H1 (cell line): ENCODE measurements around the gene GNAI1. TPM values are rescaled to one million over a fixed set of nuclear protein-coding genes. Genes with fewer than 3 reads are reported as not detected.

Source experiments
- CTCF ChIA-PET: fragments of 300-600 bp; sonication (Branson Sonifier 250); formaldehyde crosslinking; loops from one replicate; lab custom pipeline; 2021; ENCODE audit not compliant: partially characterized antibody; lab: Charles Lee
- POLR2A ChIA-PET: fragments of 300-600 bp; sonication (Branson Sonifier 250); formaldehyde crosslinking; loops from one replicate; lab custom pipeline; 2021; ENCODE audit warnings: inconsistent platforms; ENCODE audit not compliant: partially characterized antibody; lab: Charles Lee
- DNase-seq, 2 experiments: peaks; one replicate each; pipeline versions ENCODE4 v3.0.0 to v3.0.0-alpha.2; 2010 to 2022; ENCODE audit warnings: low spot score in 2 of 2, low read depth in 1 of 2, mixed read lengths in 1 of 2
- FAIRE-seq: peaks from 2 replicates; lab custom pipeline; 2011; peaks lifted over from hg19 to GRCh38; lab: Jason Lieb, UNC
- H2AFZ ChIP-seq: 2 replicates; pipeline ENCODE4 v1.8.1; 2012; ENCODE audit warnings: low read length, inconsistent platforms
- H2AK5ac ChIP-seq: 2 replicates; pipeline ENCODE4 v1.6.1; 2013; ENCODE audit warnings: low read depth, low read length
- H2BK120ac ChIP-seq: replicated peaks from 2 replicates; pipeline ENCODE3; 2013; ENCODE audit warnings: low read depth, low read length, inconsistent platforms
- H2BK12ac ChIP-seq: 2 replicates; pipeline ENCODE4 v1.6.1; 2013; ENCODE audit warnings: low read depth, low read length
- H2BK15ac ChIP-seq: 2 replicates; pipeline ENCODE4 v1.6.1; 2013; ENCODE audit warnings: low read length
- H2BK20ac ChIP-seq: 2 replicates; pipeline ENCODE4 v1.6.1; 2013; ENCODE audit warnings: low read length
- H2BK5ac ChIP-seq: 2 replicates; pipeline ENCODE4 v1.6.1; 2013; ENCODE audit warnings: low read depth, low read length
- H3K14ac ChIP-seq: 2 replicates; pipeline ENCODE4 v1.6.1; 2013; ENCODE audit warnings: inconsistent platforms; ENCODE audit not compliant: insufficient read length
- H3K18ac ChIP-seq: 2 replicates; pipeline ENCODE4 v1.6.1; 2013; ENCODE audit warnings: low read length; ENCODE audit errors: extremely low read depth
- H3K23ac ChIP-seq: 2 replicates; pipeline ENCODE4 v1.6.1; 2013; ENCODE audit warnings: inconsistent platforms; ENCODE audit not compliant: insufficient read length
- H3K23me2 ChIP-seq: 2 replicates; pipeline ENCODE4 v1.6.1; 2013; ENCODE audit warnings: low read depth, low read length
- H3K27ac ChIP-seq: 2 replicates; pipeline ENCODE4 v1.6.1; 2011; ENCODE audit warnings: low read depth, low read length, inconsistent platforms
- H3K27me3 ChIP-seq, 4 experiments: replicated peaks in 1 of 4; 1 replicate in 1 of 4; 2 replicates in 3 of 4; pipeline versions ENCODE4 v1.6.1 to v1.8.1; 2011 to 2013; ENCODE audit warnings: low read length in 3 of 4, mild to moderate bottlenecking in 3 of 4, inconsistent platforms in 2 of 4, mixed read lengths in 2 of 4, moderate library complexity in 1 of 4; ENCODE audit not compliant: control insufficient read depth in 3 of 4, insufficient read depth in 3 of 4; ENCODE audit errors: extremely low read depth in 1 of 4
- H3K36me3 ChIP-seq, 4 experiments: 2 replicates each; pipeline versions ENCODE4 v1.6.1 to v1.8.1; 2011 to 2013; ENCODE audit warnings: mild to moderate bottlenecking in 4 of 4, low read length in 3 of 4, moderate library complexity in 2 of 4, control low read depth in 1 of 4, inconsistent platforms in 1 of 4; ENCODE audit not compliant: insufficient read depth in 4 of 4, control insufficient read depth in 2 of 4
- H3K4ac ChIP-seq: replicated peaks from 2 replicates; pipeline ENCODE3; 2013; ENCODE audit warnings: low read length, low read depth, mixed read lengths, inconsistent platforms; ENCODE audit not compliant: insufficient read length
- H3K4me1 ChIP-seq, 4 experiments: replicated peaks in 1 of 4; 1 replicate in 1 of 4; 2 replicates in 3 of 4; pipeline versions ENCODE4 v1.6.1 to v1.8.1; 2011 to 2013; ENCODE audit warnings: low read length in 3 of 4, inconsistent platforms in 2 of 4, mixed read lengths in 1 of 4; ENCODE audit not compliant: insufficient read depth in 4 of 4, control insufficient read depth in 3 of 4
- H3K4me2 ChIP-seq, 2 experiments: 2 replicates each; pipeline versions ENCODE4 v1.6.1 to v1.8.1; 2011 to 2013; ENCODE audit warnings: low read depth in 2 of 2, low read length in 2 of 2, control low read depth in 1 of 2, inconsistent platforms in 1 of 2, mild to moderate bottlenecking in 1 of 2; ENCODE audit not compliant: insufficient read depth in 1 of 2
- H3K4me3 ChIP-seq, 4 experiments: fragments of 200-600, 300-600 bp in 1 of 4; sonication (generic), shearing (Covaris generic), sonication (Bioruptor Twin) in 1 of 4; 2 replicates each; pipeline versions ENCODE4 v1.5.1 to v1.8.1; 2011 to 2016; ENCODE audit warnings: low read length in 4 of 4, low read depth in 3 of 4, control low read depth in 2 of 4, inconsistent platforms in 2 of 4, mild to moderate bottlenecking in 2 of 4, mixed read lengths in 1 of 4, moderate library complexity in 1 of 4; ENCODE audit not compliant: insufficient read depth in 2 of 4; ENCODE audit errors: extremely low read depth in 1 of 4
- H3K56ac ChIP-seq: replicated peaks from 2 replicates; pipeline ENCODE3; 2013; ENCODE audit warnings: low read depth, mild to moderate bottlenecking, mixed read lengths, low read length, inconsistent platforms; ENCODE audit not compliant: insufficient read length
- H3K79me1 ChIP-seq: 2 replicates; pipeline ENCODE4 v1.6.1; 2013; ENCODE audit warnings: low read depth, low read length, control low read depth
- H3K79me2 ChIP-seq, 2 experiments: 2 replicates each; pipeline versions ENCODE4 v1.6.1 to v1.8.1; 2012 to 2013; ENCODE audit warnings: low read length in 2 of 2, mild to moderate bottlenecking in 2 of 2, inconsistent platforms in 1 of 2; ENCODE audit not compliant: insufficient read depth in 2 of 2, control insufficient read depth in 1 of 2
- H3K9ac ChIP-seq, 4 experiments: replicated peaks in 1 of 4; 1 replicate in 1 of 4; 2 replicates in 3 of 4; pipeline versions ENCODE4 v1.6.1 to v1.8.1; 2011 to 2013; ENCODE audit warnings: low read depth in 3 of 4, low read length in 3 of 4, control low read depth in 2 of 4, mild to moderate bottlenecking in 2 of 4, moderate library complexity in 2 of 4, inconsistent platforms in 1 of 4; ENCODE audit errors: extremely low read depth in 1 of 4
- H3K9me3 ChIP-seq, 2 experiments: 2 replicates each; pipeline versions ENCODE4 v1.6.1 to v1.8.1; 2012 to 2013; ENCODE audit warnings: mild to moderate bottlenecking in 2 of 2, moderate library complexity in 2 of 2, control low read depth in 1 of 2, inconsistent platforms in 1 of 2, low read depth in 1 of 2, low read length in 1 of 2, mixed read lengths in 1 of 2; ENCODE audit not compliant: insufficient read depth in 2 of 2
- H4K20me1 ChIP-seq, 2 experiments: replicated peaks in 1 of 2; 2 replicates each; pipeline versions ENCODE3 to v1.8.1; 2011 to 2013; ENCODE audit warnings: inconsistent platforms in 2 of 2, low read length in 2 of 2, mild to moderate bottlenecking in 1 of 2; ENCODE audit not compliant: insufficient read depth in 2 of 2, control insufficient read depth in 1 of 2
- H4K5ac ChIP-seq: 2 replicates; pipeline ENCODE4 v1.6.1; 2013; ENCODE audit warnings: low read length, low read depth, mixed read lengths, inconsistent platforms; ENCODE audit not compliant: insufficient read length
- H4K8ac ChIP-seq: 2 replicates; pipeline ENCODE4 v1.8.0; 2013; ENCODE audit warnings: mild to moderate bottlenecking, moderate library complexity, low read length, inconsistent platforms; ENCODE audit not compliant: insufficient read depth; ENCODE audit errors: extremely low read depth
- H4K91ac ChIP-seq: replicated peaks from 2 replicates; pipeline ENCODE3; 2013; ENCODE audit warnings: low read length, mixed read lengths, inconsistent platforms; ENCODE audit not compliant: insufficient read length
- CBX8 ChIP-seq: fragments of 300-800, 300-1000 bp; sonication (generic); IDR thresholded peaks from 2 replicates; pipeline ENCODE4 v1.7.1; 2016; ENCODE audit warnings: low read depth, low read length, borderline replicate concordance
- GTF2F1 ChIP-seq: IDR thresholded peaks from 2 replicates; pipeline ENCODE4 v1.6.1; 2012; ENCODE audit warnings: low read depth, low read length, improper control_type of control experiment, borderline replicate concordance
- HDAC2 ChIP-seq, 2 experiments: fragments of 300-600 bp in 1 of 2; sonication (generic) in 1 of 2; IDR thresholded peaks; 2 replicates each; pipeline ENCODE4 v1.6.1; 2011 to 2012; ENCODE audit warnings: low read depth in 2 of 2, low read length in 2 of 2, mild to moderate bottlenecking in 2 of 2, moderate library complexity in 2 of 2, borderline replicate concordance in 1 of 2, inconsistent platforms in 1 of 2
- KDM1A ChIP-seq: fragments of 200-600, 300-600 bp; sonication (generic); IDR thresholded peaks from 2 replicates; pipeline ENCODE4 v1.7.1; 2016; ENCODE audit warnings: mild to moderate bottlenecking, low read length, borderline replicate concordance
- SAP30 ChIP-seq: fragments of 300-600 bp; sonication (generic); IDR thresholded peaks from 2 replicates; pipeline ENCODE4 v1.7.1; 2012; ENCODE audit warnings: low read length, moderate library complexity, mild to moderate bottlenecking, inconsistent platforms; ENCODE audit not compliant: insufficient read depth, insufficient replicate concordance
- SRF ChIP-seq: IDR thresholded peaks from 2 replicates; pipeline ENCODE4 v1.6.1; 2011; ENCODE audit warnings: mild to moderate bottlenecking, low read depth, low read length, moderate library complexity
- WGBS, 2 experiments: shearing (Covaris generic) in 1 of 2; methylation state at CpG; one replicate each; pipeline versions ENCODE4 v1.1.6 to v1.1.7; 2013 to 2015; ENCODE audit warnings: low lambda C conversion rate in 2 of 2, mixed read lengths in 2 of 2, inconsistent platforms in 1 of 2, low coverage in 1 of 2, missing lambda C conversion rate in 1 of 2; ENCODE audit not compliant: insufficient replicate concordance in 2 of 2, insufficient coverage in 1 of 2, insufficient read length in 1 of 2; ENCODE audit errors: extremely low coverage in 1 of 2, missing lambda C conversion rate in 1 of 2; 5-methylcytosine and 5-hydroxymethylcytosine counted together
- polyA plus RNA-seq, 7 experiments: library from polyadenylated mRNA; depleted of rRNA in 3 of 7; stranded (reverse) in 5 of 7; unstranded in 2 of 7; fragments of >200 nt in 5 of 7; fragments of 200-250 nt in 2 of 7; gene quantifications; 1 replicate in 5 of 7; 2 replicates in 1 of 7; 4 replicates in 1 of 7; pipeline versions ENCODE4 v1.2.1 to v1.2.3, GENCODE V29; 2011 to 2013; ENCODE audit warnings: missing spikeins in 2 of 7, mixed read lengths in 2 of 7
- total RNA-seq: library from RNA; stranded (reverse); fragmentation: NEBNext Ultra II Directional; extraction: Animal tissue kit (Norgen Biotek cat#: 25700); gene quantifications from 2 replicates; pipeline ENCODE4 v1.2.1, GENCODE V29; 2021

The GNAI1 gene
- total and polyA plus RNA-seq, 2 of the 8 experiments (the other 6 are each of a cell fraction or from before 2014, with no cell fraction given), result 8.0 to 29.5 TPM

- no peaks in the 10 kb centered on the region for H3K23me2 ChIP-seq
- no peaks in the 10 kb centered on the region for H3K79me2 ChIP-seq
- no peaks in the 10 kb centered on the region for H3K36me3 ChIP-seq
- H2BK12ac ChIP-seq, result no peak overlapping the region
- FAIRE-seq (no peak), DNase-seq (no peak)
- no peak overlapping the region for H3K23ac ChIP-seq
- H2BK5ac ChIP-seq, result no peak overlapping the region
- H2AK5ac ChIP-seq, result no peak overlapping the region
- H3K79me1 ChIP-seq, result no peaks in the 10 kb centered on the region
- H4K8ac ChIP-seq, result no peak overlapping the region
- H4K20me1 ChIP-seq, result no peaks in the 10 kb centered on the region
- no peak overlapping the region for H2AFZ ChIP-seq
- no peak overlapping the region for H3K4me2 ChIP-seq
- ChIA-PET CTCF (interaction anchor here (1.7 to 3.3 kb wide), 4 partner anchors 8 to 200 kb away, joined by 3 to 16 read pairs (median 10); no protein-coding TSS in a partner anchor), POLR2A (interaction anchor here (2.1 kb wide), 1 partner anchor 9 kb away, joined by 7 read pairs; no protein-coding TSS in a partner anchor)
- H3K9me3 ChIP-seq, result no peaks in the 10 kb centered on the region
- no peak overlapping the region for H4K91ac ChIP-seq
- H3K27me3 ChIP-seq, result no peaks in the 10 kb centered on the region
- H2BK15ac ChIP-seq, result no peak overlapping the region
- no peak overlapping the region for H3K14ac ChIP-seq
- H3K9ac ChIP-seq, result no peak overlapping the region
- H4K5ac ChIP-seq, result no peak overlapping the region
- 88% methylated on average over 1 of the region's 1 CpG; no CpG with 5 or more reads in 1 of the 2 experiments for WGBS, 2 experiments
- no peak overlapping the region for H3K4me3 ChIP-seq
- no peak overlapping the region for H2BK120ac ChIP-seq
- H3K56ac ChIP-seq, result no peak overlapping the region
- H3K27ac ChIP-seq, result no peak overlapping the region
- H2BK20ac ChIP-seq, result no peak overlapping the region
- H3K18ac ChIP-seq, result no peak overlapping the region
- no peaks in the 10 kb centered on the region for H3K4me1 ChIP-seq
- no peak overlapping the region for H3K4ac ChIP-seq
- TF ChIP-seq SAP30 (no peak), GTF2F1 (no peak), KDM1A (no peak), HDAC2 (IDR thresholded peaks at IDR 0.05; ENCODE audit: borderline replicate concordance in 1 of 2, low read depth in 2 of 2, low read length in 2 of 2) (no peak), SRF (no peak), CBX8 (no peak)
Observed at GRCh38 chr7:80089366-80089765, 45.3 kb upstream of the GNAI1 start.
